GM18526 (cell line): ENCODE data around the gene ZNF121.
A peak's percentile ranks its signal among the peaks of the same experiment; 100 is the strongest.

Experiments
- POLR2A ChIP-seq: IDR thresholded peaks from 3 replicates; pipeline ENCODE4 v1.6.1; 2011; ENCODE audit not compliant: insufficient read length; ENCODE audit errors: extremely low read depth

The ZNF121 gene

GRCh38 chr19:9552536-9553274 lies 31.6 kb downstream of the ZNF121 start:
- no peak for TF ChIP-seq POLR2A

GRCh38 chr19:9547870-9548269 lies 36.4 kb downstream of the ZNF121 start:
- no peak for TF ChIP-seq POLR2A

GRCh38 chr19:9538183-9539058 lies 45.9 kb downstream of the ZNF121 start, which contains the start of gene ZNF426:
TSS of gene ZNF426 (minus strand) at chr19:9538645. CDS start at chr19:9536232, 2,413 bp downstream.
- TF ChIP-seq POLR2A = peak; percentile 61

GRCh38 chr19:9535934-9536333 lies 48.4 kb downstream of the ZNF121 start:
- TF ChIP-seq POLR2A = no peak

- TF ChIP-seq POLR2A = no peak
Observed at GRCh38 chr19:9531933-9532332, 52.4 kb downstream of the ZNF121 start.

GRCh38 chr19:9528757-9529336 lies 55.5 kb downstream of the ZNF121 start:
- no peak for TF ChIP-seq POLR2A

GRCh38 chr19:9523885-9524474 lies 60.3 kb downstream of the ZNF121 start:
- TF ChIP-seq POLR2A = no peak
